HEK293T (cell line): ENCODE results near the gene DNAJC3.

Experiments
- ARNT ChIP-seq: fragments of 450-650 bp; IDR thresholded peaks from 2 replicates; pipeline ENCODE4 v1.6.1; 2017; ENCODE audit warnings: mild to moderate bottlenecking
- BHLHE40 ChIP-seq: fragments of 450-650 bp; IDR thresholded peaks from 2 replicates; pipeline ENCODE4 v1.6.1; 2016; ENCODE audit warnings: mild to moderate bottlenecking, moderate library complexity, borderline replicate concordance
- FOXA1 ChIP-seq: fragments of 450-650 bp; IDR thresholded peaks from 2 replicates; pipeline ENCODE4 v1.6.1; 2016; ENCODE audit warnings: mild to moderate bottlenecking
- TARDBP ChIP-seq: fragments of 450-650 bp; IDR thresholded peaks from 2 replicates; pipeline ENCODE4 v1.6.1; 2016

- TF ChIP-seq BHLHE40 = no peak
- TF ChIP-seq FOXA1 = no peak
- no peak for TF ChIP-seq ARNT
- TF ChIP-seq TARDBP = no peak
These were observed 29.4 kb downstream of the DNAJC3 start for GRCh38 chr13:95706356-95706755.
